Activated CD8-positive, alpha-beta T cell treated with anti-CD3 and anti-CD28 coated beads, Interleukin-2, amount 10 ng/mL, durations not matched to agents 7 days and 5 days (primary cell): Measurements from ENCODE around the gene ZNF416. TPM values are rescaled to one million over a fixed set of nuclear protein-coding genes. Genes with fewer than 3 reads are reported as not detected.
A peak's percentile ranks its signal among the peaks of the same experiment; 100 is the strongest.

Experiments
- ATAC-seq: fragments of 150-1000 bp; cut with Tn5 transposase; one replicate; pipeline ENCODE4 v1.10.0; 2021; ENCODE audit warnings: moderate library complexity
- CTCF ChIA-PET: fragments of 350-600 bp; sonication (Branson Sonifier 250); formaldehyde crosslinking; loops from one replicate; lab custom pipeline; 2021; ENCODE audit warnings: antibody characterized with exemption; lab: Charles Lee
- POLR2A ChIA-PET: fragments of 350-600 bp; sonication (Branson Sonifier 250); formaldehyde crosslinking; loops from one replicate; lab custom pipeline; 2021; ENCODE audit warnings: antibody characterized with exemption; lab: Charles Lee
- DNase-seq: peaks from one replicate; pipeline ENCODE4 v3.0.0-alpha.2; 2020
- H3K27ac Mint-ChIP-seq: one replicate; pipeline ENCODE4 v1.8.0; 2021; ENCODE audit warnings: mild to moderate bottlenecking, mixed read lengths
- H3K27me3 Mint-ChIP-seq: one replicate; pipeline ENCODE4 v1.8.0; 2021; ENCODE audit warnings: low read depth, mixed read lengths
- H3K36me3 Mint-ChIP-seq: one replicate; pipeline ENCODE4 v1.8.0; 2021; ENCODE audit warnings: low read depth, mixed read lengths
- H3K4me1 Mint-ChIP-seq: one replicate; pipeline ENCODE4 v1.8.0; 2021; ENCODE audit warnings: low read depth, mixed read lengths
- H3K4me3 Mint-ChIP-seq: one replicate; pipeline ENCODE4 v1.8.0; 2021; ENCODE audit warnings: mild to moderate bottlenecking, mixed read lengths
- H3K9me3 Mint-ChIP-seq: one replicate; pipeline ENCODE4 v1.8.0; 2022; ENCODE audit warnings: mixed read lengths; ENCODE audit not compliant: insufficient read depth
- total RNA-seq, 2 experiments: library from RNA; stranded (reverse); gene quantifications; one replicate each; pipeline ENCODE4 v1.2.3, GENCODE V29; 2021

ZNF416 gene
- total RNA-seq, result 1 to 10 TPM; 5.4 to 5.5 TPM

DNA sequence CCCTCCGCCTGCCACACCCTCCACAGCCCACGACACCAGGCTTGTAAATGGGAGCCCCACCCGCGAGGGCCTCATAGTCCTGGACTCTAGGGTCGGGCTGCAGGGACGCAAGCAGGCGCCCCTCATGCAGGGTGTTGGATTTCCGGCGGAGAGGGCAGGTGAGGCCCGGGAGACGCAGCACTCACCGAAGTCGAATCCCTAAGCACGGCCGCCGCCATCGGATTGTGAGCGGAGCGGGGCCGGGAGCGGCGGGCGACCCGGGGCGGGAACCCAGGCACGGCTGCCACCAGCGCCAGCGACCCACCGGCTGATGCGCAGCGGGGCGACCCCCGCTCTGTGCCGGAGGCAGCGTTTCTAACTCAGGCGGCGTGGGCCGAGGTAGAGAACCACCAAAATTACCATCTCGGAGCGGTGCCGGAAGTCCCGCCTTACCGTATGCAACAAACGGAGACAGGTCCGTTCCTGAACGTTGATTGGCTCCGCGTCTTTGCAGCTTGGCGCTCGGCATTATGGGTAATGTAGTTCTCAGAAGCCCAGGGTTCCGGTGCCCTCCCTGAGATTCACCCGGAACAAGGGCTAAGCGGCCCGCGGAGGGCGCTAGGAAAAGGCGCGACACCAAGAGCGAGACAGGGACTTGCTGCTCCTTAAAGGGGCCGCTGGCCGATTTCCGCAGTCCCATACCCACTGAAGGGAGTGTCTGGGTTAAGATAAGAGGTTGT, at the start of gene ZNF416:
ZNF416 (minus strand) TSS at position 425 of the 719 bp plus-strand sequence; CDS start at position 218, 207 bp downstream.
- ATAC-seq (peak; percentile 92), DNase-seq (peak; percentile 98)
- Mint-ChIP-seq H3K27ac (peak within 1 kb of the TSS; percentile 83), H3K4me3 (peak within 1 kb of the TSS; percentile 82), H3K27me3 (no peaks in the 10 kb centered on the region), H3K9me3 (peaks cover 44% of the 10 kb centered on the region), H3K4me1 (peaks cover 19% of the 10 kb centered on the region), H3K36me3 (peaks cover 77% of the 10 kb centered on the region)
- ChIA-PET POLR2A (interaction anchor here (0.6 to 1.5 kb wide), 3 partner anchors 18 to 103 kb away, joined by 3 to 4 read pairs (median 3); partner anchors contain the start of gene ZNF551), CTCF (interaction anchor here (1.3 kb wide), 1 partner anchor 103 kb away, joined by 3 read pairs; the partner anchor contains the start of gene ZNF551)

DNA sequence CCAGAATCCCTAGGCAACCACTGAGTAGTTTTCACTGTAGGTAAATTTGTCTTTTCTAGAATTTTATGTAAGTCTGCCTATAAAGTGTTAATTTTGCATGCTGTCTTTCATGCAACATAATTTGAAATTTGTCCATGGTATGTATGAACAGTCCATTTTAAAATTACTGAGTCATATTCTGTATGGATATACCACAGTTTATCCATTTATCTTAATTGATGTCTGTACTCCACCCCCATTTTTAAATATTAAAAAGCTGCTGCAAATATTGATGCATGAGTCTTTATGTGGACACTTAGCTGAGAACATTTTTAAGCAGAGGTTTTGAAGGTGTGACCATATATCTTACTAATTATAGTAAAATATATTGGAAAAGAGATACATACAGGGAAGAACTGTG, 44.4 kb upstream of the ZNF416 start:
- no peaks in the 10 kb centered on the region for H3K27me3 Mint-ChIP-seq
- DNase-seq (no peak), ATAC-seq (no peak)
- H3K9me3 Mint-ChIP-seq, result peaks cover 55% of the 10 kb centered on the region
- peaks cover 72% of the 10 kb centered on the region for H3K36me3 Mint-ChIP-seq
- H3K27ac Mint-ChIP-seq, result no peak overlapping the region
- CTCF ChIA-PET, result no interaction called here
- H3K4me1 Mint-ChIP-seq, result no peaks in the 10 kb centered on the region
- POLR2A ChIA-PET, result no interaction called here
- H3K4me3 Mint-ChIP-seq, result no peak overlapping the region

DNA sequence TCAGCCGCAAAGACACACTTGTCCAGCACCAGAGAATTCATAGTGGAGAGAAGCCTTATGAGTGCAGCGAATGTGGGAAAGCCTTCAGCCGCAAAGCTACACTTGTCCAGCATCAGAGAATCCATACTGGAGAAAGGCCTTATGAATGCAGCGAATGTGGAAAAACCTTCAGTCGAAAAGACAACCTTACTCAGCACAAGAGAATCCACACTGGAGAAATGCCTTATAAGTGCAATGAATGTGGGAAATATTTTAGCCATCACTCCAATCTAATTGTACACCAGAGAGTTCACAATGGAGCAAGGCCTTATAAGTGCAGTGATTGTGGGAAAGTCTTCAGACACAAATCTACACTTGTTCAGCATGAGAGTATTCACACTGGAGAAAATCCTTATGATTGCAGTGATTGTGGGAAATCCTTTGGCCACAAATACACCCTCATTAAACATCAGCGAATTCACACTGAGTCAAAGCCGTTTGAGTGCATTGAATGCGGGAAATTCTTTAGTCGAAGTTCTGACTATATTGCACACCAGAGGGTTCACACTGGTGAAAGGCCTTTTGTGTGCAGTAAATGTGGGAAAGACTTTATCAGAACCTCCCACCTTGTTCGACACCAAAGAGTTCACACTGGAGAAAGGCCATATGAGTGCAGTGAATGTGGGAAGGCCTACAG, 42.1 kb upstream of the ZNF416 start:
- no peak overlapping the region for H3K27ac Mint-ChIP-seq
- DNase-seq (no peak), ATAC-seq (no peak)
- H3K4me3 Mint-ChIP-seq, result no peak overlapping the region
- H3K36me3 Mint-ChIP-seq, result peaks cover 92% of the 10 kb centered on the region
- peaks cover 61% of the 10 kb centered on the region for H3K9me3 Mint-ChIP-seq
- peaks cover 1% of the 10 kb centered on the region for H3K4me1 Mint-ChIP-seq
- H3K27me3 Mint-ChIP-seq, result no peaks in the 10 kb centered on the region
- ChIA-PET CTCF (no interaction called here), POLR2A (no interaction called here)

DNA sequence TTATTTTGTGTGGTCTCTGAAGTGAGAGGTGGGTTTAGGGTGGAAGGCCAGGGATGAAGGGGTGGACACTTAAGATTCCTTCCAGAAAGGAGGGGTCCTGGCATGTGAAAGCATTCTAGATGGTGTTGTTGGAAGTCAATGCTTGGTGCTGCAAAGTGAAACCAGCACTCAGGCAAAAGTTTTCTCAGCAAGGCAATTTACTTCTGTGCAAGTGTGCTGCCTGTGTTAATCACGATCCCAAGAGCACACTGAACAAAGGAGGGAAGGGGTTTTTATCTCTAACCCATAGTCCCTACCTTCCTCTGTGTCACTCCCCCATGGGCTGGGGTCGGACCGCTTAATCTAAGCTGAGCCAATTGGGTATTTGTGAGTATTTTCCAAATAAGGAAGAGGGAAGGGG, 36.6 kb upstream of the ZNF416 start:
- H3K36me3 Mint-ChIP-seq, result peaks cover 70% of the 10 kb centered on the region
- H3K4me1 Mint-ChIP-seq, result peaks cover 20% of the 10 kb centered on the region
- peak overlapping the region; percentile 88 for H3K27ac Mint-ChIP-seq
- peak overlapping the region; percentile 90 for H3K4me3 Mint-ChIP-seq
- H3K9me3 Mint-ChIP-seq, result peaks cover 55% of the 10 kb centered on the region
- H3K27me3 Mint-ChIP-seq, result no peaks in the 10 kb centered on the region
- ATAC-seq (no peak), DNase-seq (no peak)
- CTCF ChIA-PET, result no interaction called here
- POLR2A ChIA-PET, result no interaction called here

DNA sequence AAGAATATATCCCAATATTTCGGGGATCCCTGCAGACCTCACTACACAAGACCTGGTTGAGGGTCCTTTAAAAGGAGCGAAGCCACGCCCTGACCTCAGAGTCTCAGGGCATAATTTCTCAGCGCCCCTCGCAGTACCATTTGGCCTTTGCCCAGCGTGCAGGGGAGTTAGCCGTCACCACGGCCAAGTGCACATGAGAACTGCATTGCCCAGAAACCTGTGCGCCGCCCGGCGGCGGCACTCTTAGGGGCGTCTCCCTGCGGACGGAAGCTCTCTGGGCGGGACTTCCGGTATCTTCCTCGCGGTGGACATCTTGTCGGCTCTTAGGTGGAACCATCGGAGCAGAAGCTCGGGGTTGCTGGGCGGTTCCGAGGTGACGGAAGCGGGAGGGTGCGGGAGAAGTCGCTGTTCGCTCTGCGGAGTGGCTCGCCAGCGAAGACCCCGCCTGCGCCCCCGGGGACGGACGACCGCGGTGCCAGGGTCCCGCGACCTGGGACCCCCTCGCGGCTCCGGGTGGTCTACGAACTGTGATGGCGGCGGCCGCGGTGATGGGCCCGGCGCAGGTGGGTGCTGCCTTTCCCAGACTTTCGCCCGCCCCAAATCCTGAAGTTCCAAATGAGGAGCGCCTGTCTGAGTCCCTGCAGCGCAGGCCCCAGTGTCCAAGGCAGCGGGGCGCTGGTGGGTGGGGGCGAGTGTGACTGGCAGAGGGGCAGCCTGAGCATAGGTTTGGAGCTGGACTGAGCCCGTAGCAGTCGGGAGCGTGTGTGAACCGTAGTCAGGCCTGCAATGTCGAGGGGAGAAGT, 35.4 kb upstream of the ZNF416 start, which contains the start of gene ZNF134:
ZNF134 (plus strand) TSS at position 302 of the 803 bp plus-strand sequence. CDS start 5,227 bp downstream, outside the sequence.
- peaks cover 61% of the 10 kb centered on the region for H3K36me3 Mint-ChIP-seq

DNA sequence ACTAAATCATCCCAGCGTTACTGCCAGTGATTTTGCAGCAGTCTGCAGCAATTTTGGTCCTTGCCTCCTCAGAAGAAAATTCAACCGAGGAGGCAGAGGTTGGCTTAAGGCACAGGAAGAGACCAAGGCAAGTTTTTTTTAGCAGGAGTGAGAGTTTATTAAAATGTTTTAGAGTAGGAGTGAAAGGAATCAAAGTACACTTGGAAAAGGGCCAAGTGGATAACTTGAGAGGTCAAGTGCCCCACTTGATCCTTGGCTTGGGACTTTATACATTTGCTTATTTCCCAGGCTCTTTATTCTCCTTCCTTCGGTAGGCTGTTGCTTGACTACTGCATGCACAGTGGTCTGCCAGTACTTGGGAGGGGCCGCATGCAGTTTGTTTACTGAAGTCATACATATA, 32.4 kb upstream of the ZNF416 start:
- Mint-ChIP-seq H3K27ac (no peak overlapping the region), H3K4me1 (peaks cover 20% of the 10 kb centered on the region), H3K27me3 (no peaks in the 10 kb centered on the region), H3K36me3 (peaks cover 60% of the 10 kb centered on the region), H3K4me3 (no peak overlapping the region), H3K9me3 (peaks cover 48% of the 10 kb centered on the region)
- DNase-seq (no peak), ATAC-seq (no peak)
- POLR2A ChIA-PET, result no interaction called here
- CTCF ChIA-PET, result no interaction called here

More for the DNA sequence above, 35.4 kb upstream of the ZNF416 start, which contains the start of gene ZNF134:
- H3K4me3 Mint-ChIP-seq, result peak within 1 kb of the TSS; percentile 90
- DNase-seq (peak; percentile 95), ATAC-seq (peak; percentile 100)
- H3K9me3 Mint-ChIP-seq, result peaks cover 43% of the 10 kb centered on the region
- ChIA-PET POLR2A (interaction anchor here (0.6 to 1.5 kb wide), 4 partner anchors 19 to 882 kb away, joined by 3 to 12 read pairs (median 4); partner anchors contain the start of genes ZNF211, ZNF551 and ZNF776), CTCF (no interaction called here)
- no peaks in the 10 kb centered on the region for H3K27me3 Mint-ChIP-seq
- peak within 1 kb of the TSS; percentile 88 for H3K27ac Mint-ChIP-seq
- H3K4me1 Mint-ChIP-seq, result peaks cover 20% of the 10 kb centered on the region

DNA sequence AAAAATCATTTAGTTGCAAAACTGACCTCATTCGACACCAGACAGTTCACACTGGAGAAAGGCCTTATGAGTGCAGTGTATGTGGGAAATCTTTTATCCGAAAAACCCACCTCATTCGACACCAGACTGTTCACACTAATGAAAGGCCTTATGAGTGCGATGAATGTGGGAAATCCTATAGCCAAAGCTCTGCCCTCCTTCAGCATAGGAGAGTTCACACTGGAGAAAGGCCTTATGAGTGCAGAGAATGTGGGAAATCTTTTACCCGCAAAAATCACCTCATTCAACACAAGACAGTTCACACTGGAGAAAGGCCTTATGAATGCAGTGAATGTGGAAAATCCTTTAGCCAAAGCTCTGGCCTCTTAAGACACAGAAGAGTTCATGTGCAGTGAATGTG, 28.2 kb upstream of the ZNF416 start:
- ATAC-seq (no peak), DNase-seq (no peak)
- Mint-ChIP-seq H3K27ac (no peak overlapping the region), H3K9me3 (peaks cover 50% of the 10 kb centered on the region), H3K4me3 (no peak overlapping the region), H3K4me1 (no peaks in the 10 kb centered on the region), H3K36me3 (peaks cover 72% of the 10 kb centered on the region), H3K27me3 (no peaks in the 10 kb centered on the region)
- POLR2A ChIA-PET, result no interaction called here
- CTCF ChIA-PET, result no interaction called here

DNA sequence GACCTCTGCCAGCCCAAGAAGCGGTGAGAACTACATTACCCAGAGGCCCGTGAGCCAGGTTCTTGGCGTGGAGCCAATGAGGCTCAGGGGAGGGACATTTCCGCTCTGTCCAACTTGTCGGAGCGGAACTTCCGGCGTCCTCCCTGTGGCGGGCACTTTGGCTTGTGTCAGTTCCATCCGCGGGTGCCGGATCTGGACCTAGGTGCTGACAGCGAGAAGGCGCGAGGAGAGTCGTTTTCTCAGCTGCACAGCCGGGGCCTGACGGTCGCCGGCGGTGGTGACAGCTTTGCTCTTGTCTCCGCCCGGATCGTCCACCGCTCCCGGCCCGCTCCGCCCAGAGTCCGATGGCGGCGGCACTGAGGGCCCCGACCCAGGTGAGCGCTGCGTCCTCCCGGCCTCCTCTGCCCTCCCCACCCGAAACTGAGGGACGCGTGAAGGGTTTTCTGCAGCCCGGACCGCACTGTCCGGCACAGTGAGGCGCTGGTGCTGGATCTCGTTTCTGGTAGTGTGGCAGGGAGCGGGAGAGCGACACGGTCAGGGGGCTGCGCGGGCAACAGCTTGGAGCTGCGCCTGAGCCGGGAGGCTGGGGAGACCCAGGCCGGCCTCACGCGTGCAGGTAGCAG, 21.2 kb upstream of the ZNF416 start, which contains the start of gene ZNF530:
ZNF530 (plus strand) TSS at position 125 of the 623 bp plus-strand sequence. CDS start 4,461 bp downstream, outside the sequence.
- peaks cover 40% of the 10 kb centered on the region for H3K9me3 Mint-ChIP-seq
- ChIA-PET POLR2A (interaction anchor here (0.9 kb wide), 1 partner anchor 208 kb away, joined by 4 read pairs; no protein-coding TSS in a partner anchor), CTCF (interaction anchor here (1.1 kb wide), 1 partner anchor 65 kb away, joined by 3 read pairs; no protein-coding TSS in a partner anchor)
- DNase-seq (peak; percentile 92), ATAC-seq (peak; percentile 97)
- peaks cover 9% of the 10 kb centered on the region for H3K4me1 Mint-ChIP-seq
- H3K27ac Mint-ChIP-seq, result peak within 1 kb of the TSS; percentile 81
- H3K36me3 Mint-ChIP-seq, result peaks cover 47% of the 10 kb centered on the region
- no peaks in the 10 kb centered on the region for H3K27me3 Mint-ChIP-seq
- H3K4me3 Mint-ChIP-seq, result peak within 1 kb of the TSS; percentile 85

DNA sequence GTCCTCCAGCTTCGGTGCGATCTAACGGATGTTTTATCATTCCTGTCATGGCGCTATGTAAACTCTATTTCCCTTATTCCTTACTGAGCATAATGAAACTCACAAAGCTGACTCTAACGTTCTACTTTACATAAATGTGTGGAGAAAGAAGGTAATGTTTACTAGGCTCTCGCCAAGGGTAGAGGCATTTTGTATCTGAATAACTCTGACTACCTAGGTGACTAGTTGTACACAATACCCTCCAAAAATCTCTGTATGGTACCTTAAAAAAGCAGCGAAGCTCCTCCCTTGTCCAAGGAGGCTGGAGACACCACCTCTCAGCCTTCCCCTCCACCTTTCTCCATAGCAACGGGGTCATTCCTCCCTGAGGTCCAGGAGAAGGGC, 20.7 kb upstream of the ZNF416 start:
- DNase-seq (no peak), ATAC-seq (no peak)
- POLR2A ChIA-PET, result interaction anchor here (0.9 kb wide), 1 partner anchor 208 kb away, joined by 4 read pairs; no protein-coding TSS in a partner anchor
- Mint-ChIP-seq H3K4me3 (peak overlapping the region; percentile 85), H3K9me3 (peaks cover 35% of the 10 kb centered on the region), H3K36me3 (peaks cover 42% of the 10 kb centered on the region), H3K27me3 (no peaks in the 10 kb centered on the region), H3K27ac (peak overlapping the region; percentile 81), H3K4me1 (peaks cover 9% of the 10 kb centered on the region)
- CTCF ChIA-PET, result interaction anchor here (1.1 kb wide), 1 partner anchor 66 kb away, joined by 3 read pairs; no protein-coding TSS in a partner anchor

DNA sequence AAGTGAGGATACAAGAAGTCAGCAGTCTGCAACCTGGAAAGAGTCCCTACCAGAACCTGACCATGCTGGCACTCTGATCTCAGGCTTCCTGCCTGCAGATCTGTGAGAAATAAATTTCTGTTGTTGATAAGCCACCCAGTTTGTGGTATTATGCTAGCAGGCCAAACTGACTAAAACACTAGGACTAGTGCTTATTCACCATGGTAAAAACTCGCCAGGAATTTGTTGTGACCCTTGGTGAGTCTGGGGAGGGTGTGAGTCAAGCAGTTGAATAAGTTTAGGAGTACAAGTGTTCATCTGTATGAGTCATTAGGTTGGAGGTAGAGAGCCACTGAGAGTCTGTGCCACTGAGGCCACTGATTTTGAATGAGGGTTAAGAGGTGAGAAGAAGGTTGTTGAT, 8.8 kb upstream of the ZNF416 start:
- Mint-ChIP-seq H3K36me3 (peaks cover 91% of the 10 kb centered on the region), H3K27ac (no peak overlapping the region), H3K9me3 (peaks cover 53% of the 10 kb centered on the region), H3K4me1 (peaks cover 21% of the 10 kb centered on the region), H3K4me3 (no peak overlapping the region), H3K27me3 (no peaks in the 10 kb centered on the region)
- ChIA-PET CTCF (no interaction called here), POLR2A (no interaction called here)
- no peak for ATAC-seq
- no peak for DNase-seq
